Adipose tissue (tissue), 3 donors: Measurements from ENCODE around the gene SYT11. TPM values are rescaled to one million over a fixed set of nuclear protein-coding genes. Genes with fewer than 3 reads are reported as not detected.
"Not testable (repeated sequence)": the region's sequence is repeated elsewhere in the genome, so short reads cannot be mapped to it uniquely, and the experiment has no call there.

ENCODE experiments used
- H3K27ac ChIP-seq: one replicate; pipeline ENCODE4 v1.5.1; 2013; ENCODE audit warnings: low read depth, low read length
- WGBS, 3 donors: extraction: QIAGEN DNeasy Blood & Tissue Kit; methylation state at CpG; one replicate each; pipeline ENCODE4 v1.1.7; 2013; 5-methylcytosine and 5-hydroxymethylcytosine counted together
- polyA plus RNA-seq, 3 donors: library from polyadenylated mRNA; stranded (reverse); fragments of 200-250 nt; gene quantifications; one replicate each; pipeline ENCODE4 v1.2.3, GENCODE V29; 2013
- donor health status: healthy with polysubstance abuse.
- donor health status: Bipolar disorder and iron deficiency.
- donor health status: healthy.

Gene SYT11
- polyA plus RNA-seq, 3 donors, result 1.6 to 3.6 (median 2.0) TPM

- 91 to 96% (median 96%) methylated on average over 3 of the region's 3 CpGs for WGBS, 3 donors
- H3K27ac ChIP-seq, result no peak overlapping the region
Measured at GRCh38 chr1:155920717-155921116, 61.4 kb downstream of the SYT11 start.

- 94 to 97% (median 96%) methylated on average over 2 of the region's 2 CpGs for WGBS, 3 donors
- no peak overlapping the region for H3K27ac ChIP-seq
Measured at GRCh38 chr1:155925506-155925905, 66.1 kb downstream of the SYT11 start.

GRCh38 chr1:155929057-155929456 is 69.7 kb downstream of the SYT11 start:
- WGBS, 3 donors, result 56 to 73% (median 68%) methylated on average over 5 of the region's 5 CpGs
- H3K27ac ChIP-seq, result no peak overlapping the region

GRCh38 chr1:155930725-155931124 is 71.4 kb downstream of the SYT11 start:
- not testable (repeated sequence) for H3K27ac ChIP-seq
- 46 to 83% (median 73%) methylated on average over 10 of the region's 10 CpGs for WGBS, 3 donors

- H3K27ac ChIP-seq, result no peak overlapping the region
- WGBS, 3 donors, result 53 to 73% (median 68%) methylated on average over 7 of the region's 7 CpGs
Measured at GRCh38 chr1:155931332-155932038, 72.1 kb downstream of the SYT11 start.

- WGBS, 3 donors, result 38 to 60% (median 47%) methylated on average over 1 of the region's 1 CpG
- no peak overlapping the region for H3K27ac ChIP-seq
Measured at GRCh38 chr1:155932081-155932480, 72.7 kb downstream of the SYT11 start.

- 66 to 81% (median 80%) methylated on average over 5 of the region's 5 CpGs for WGBS, 3 donors
- H3K27ac ChIP-seq, result no peak overlapping the region
Measured at GRCh38 chr1:155932487-155932886, 73.1 kb downstream of the SYT11 start.

GRCh38 chr1:155933591-155934096 is 74.3 kb downstream of the SYT11 start:
- WGBS, 3 donors, result 4 to 8% (median 8%) methylated on average over 10 of the region's 10 CpGs
- peak overlapping the region; percentile 95 for H3K27ac ChIP-seq

GRCh38 chr1:155934097-155934935 is 74.9 kb downstream of the SYT11 start, which contains the start of gene KHDC4:
Gene KHDC4 (minus strand): TSS chr1:155934413. CDS start chr1:155934373, 40 bp downstream.
- peak within 1 kb of the TSS; percentile 95 for H3K27ac ChIP-seq
- WGBS, 3 donors, result 1% methylated on average over 50 of the region's 50 CpGs

Other genes with a start within 250 kb of the SYT11 start
- 10 to 100 TPM; 12.4 to 25.9 (median 14.9) TPM for gene MSTO1, start 249.3 kb upstream of the SYT11 start, polyA plus RNA-seq
- 10 to 100 TPM; 20.8 to 38.3 (median 32.3) TPM for gene YY1AP1, start 170.8 kb upstream of the SYT11 start, polyA plus RNA-seq
- gene DAP3, start 170.5 kb upstream of the SYT11 start, polyA plus RNA-seq, result 10 to 100 TPM; 47.6 to 83.3 (median 83.2) TPM
- 10 to 100 TPM in 2 of 3 donors, 1 to 10 TPM in 1; 9.7 to 27.4 (median 15.2) TPM for gene GON4L, start 2.4 kb upstream of the SYT11 start, polyA plus RNA-seq
- 10 to 100 TPM in 2 of 3 donors, 1 to 10 TPM in 1; 4.4 to 16.5 (median 13.8) TPM for gene RIT1, start 51.8 kb downstream of the SYT11 start, polyA plus RNA-seq
- gene KHDC4, start 74.8 kb downstream of the SYT11 start, polyA plus RNA-seq, result 10 to 100 TPM; 14.9 to 16.6 (median 15.2) TPM
- under 1 TPM in 1 of 3 donors, not detected in 2; 0.07 TPM for gene RXFP4, start 82.1 kb downstream of the SYT11 start, polyA plus RNA-seq
- 10 to 100 TPM; 10.0 to 67.3 (median 60.8) TPM for gene ARHGEF2, start 119.0 kb downstream of the SYT11 start, polyA plus RNA-seq
- 100 to 1,000 TPM; 221 to 387 (median 237) TPM for gene SSR2, start 161.4 kb downstream of the SYT11 start, polyA plus RNA-seq
- gene UBQLN4, start 194.2 kb downstream of the SYT11 start, polyA plus RNA-seq, result 10 to 100 TPM; 14.5 to 18.9 (median 18.8) TPM
- gene LAMTOR2, start 195.2 kb downstream of the SYT11 start, polyA plus RNA-seq, result 100 to 1,000 TPM; 113 to 133 (median 116) TPM
- 10 to 100 TPM in 2 of 3 donors, under 1 TPM in 1; 0.56 to 58.7 (median 11.8) TPM for gene RAB25, start 201.6 kb downstream of the SYT11 start, polyA plus RNA-seq
- gene MEX3A, start 222.9 kb downstream of the SYT11 start, polyA plus RNA-seq, result under 1 TPM; under 0.01 to 0.43 (median 0.26) TPM